H9 (cell line): ENCODE measurements around the gene MAGEA9. TPM values are rescaled to one million over a fixed set of nuclear protein-coding genes. Genes with fewer than 3 reads are reported as not detected.

Experiments
- DNase-seq: peaks from one replicate; pipeline ENCODE4 v3.0.0-alpha.2; 2017
- H2AFZ ChIP-seq: one replicate; pipeline ENCODE4 v1.6.1; 2013; ENCODE audit warnings: mild to moderate bottlenecking, low read length, control low read depth, moderate library complexity
- H2AK5ac ChIP-seq: 2 replicates; pipeline ENCODE4 v1.6.1; 2013; ENCODE audit warnings: low read length, control low read depth, mixed read lengths; ENCODE audit not compliant: insufficient read length
- H2BK120ac ChIP-seq: one replicate; pipeline ENCODE4 v1.6.1; 2013; ENCODE audit warnings: low read depth, mild to moderate bottlenecking, low read length, control low read depth, inconsistent platforms; ENCODE audit not compliant: poor library complexity, severe bottlenecking
- H2BK12ac ChIP-seq: 2 replicates; pipeline ENCODE4 v1.6.1; 2013; ENCODE audit warnings: low read length, control low read depth, mixed read lengths, low read depth; ENCODE audit not compliant: insufficient read length
- H2BK15ac ChIP-seq: 2 replicates; pipeline ENCODE4 v1.6.1; 2013; ENCODE audit warnings: low read depth, low read length, control low read depth
- H2BK20ac ChIP-seq: one replicate; pipeline ENCODE4 v1.6.1; 2013; ENCODE audit warnings: low read depth, mild to moderate bottlenecking, low read length, control low read depth, inconsistent platforms; ENCODE audit not compliant: poor library complexity, severe bottlenecking
- H2BK5ac ChIP-seq: 2 replicates; pipeline ENCODE4 v1.6.1; 2013; ENCODE audit warnings: low read length, control low read depth, mixed read lengths; ENCODE audit not compliant: insufficient read length
- H3K14ac ChIP-seq: 2 replicates; pipeline ENCODE4 v1.6.1; 2013; ENCODE audit warnings: low read length, control low read depth; ENCODE audit not compliant: insufficient read depth
- H3K18ac ChIP-seq: 2 replicates; pipeline ENCODE4 v1.6.1; 2013; ENCODE audit warnings: low read depth, mild to moderate bottlenecking, mixed read lengths, low read length, control low read depth; ENCODE audit not compliant: insufficient read length
- H3K23ac ChIP-seq: 2 replicates; pipeline ENCODE4 v1.6.1; 2013; ENCODE audit warnings: low read length, control low read depth, mixed read lengths, low read depth; ENCODE audit not compliant: insufficient read length
- H3K23me2 ChIP-seq: 2 replicates; pipeline ENCODE4 v1.6.1; 2013; ENCODE audit warnings: low read depth, mild to moderate bottlenecking, mixed read lengths, low read length, control low read depth; ENCODE audit not compliant: insufficient read length, poor library complexity, severe bottlenecking
- H3K27ac ChIP-seq: 2 replicates; pipeline ENCODE4 v1.5.1; 2013; ENCODE audit warnings: low read length, control low read depth, mixed read lengths, low read depth; ENCODE audit not compliant: insufficient read length
- H3K27me3 ChIP-seq: 2 replicates; pipeline ENCODE4 v1.6.1; 2013; ENCODE audit warnings: low read length, control low read depth, inconsistent platforms; ENCODE audit not compliant: insufficient read depth
- H3K4ac ChIP-seq: 2 replicates; pipeline ENCODE4 v1.6.1; 2013; ENCODE audit warnings: low read depth, mild to moderate bottlenecking, control low read depth, inconsistent platforms, low read length, moderate library complexity
- H3K4me1 ChIP-seq: 2 replicates; pipeline ENCODE4 v1.6.1; 2013; ENCODE audit warnings: low read length, control low read depth, inconsistent platforms; ENCODE audit not compliant: insufficient read depth
- H3K4me2 ChIP-seq: 2 replicates; pipeline ENCODE4 v1.6.1; 2013; ENCODE audit warnings: low read length, control low read depth, mixed read lengths; ENCODE audit not compliant: insufficient read length, insufficient read depth
- H3K56ac ChIP-seq: 2 replicates; pipeline ENCODE4 v1.6.1; 2013; ENCODE audit warnings: low read depth, mild to moderate bottlenecking, mixed read lengths, low read length, control low read depth; ENCODE audit not compliant: insufficient read length
- H3K79me1 ChIP-seq: 2 replicates; pipeline ENCODE4 v1.6.1; 2013; ENCODE audit warnings: low read depth, mild to moderate bottlenecking, moderate library complexity, low read length, control low read depth, inconsistent platforms; ENCODE audit not compliant: insufficient read depth, poor library complexity, severe bottlenecking
- H3K79me2 ChIP-seq: 2 replicates; pipeline ENCODE4 v1.6.1; 2013; ENCODE audit warnings: low read length, control low read depth, inconsistent platforms; ENCODE audit not compliant: insufficient read depth
- H3K9ac ChIP-seq: 2 replicates; pipeline ENCODE4 v1.6.1; 2013; ENCODE audit warnings: low read length, control low read depth, mixed read lengths; ENCODE audit not compliant: insufficient read length; ENCODE audit errors: extremely low read depth
- H3K9me3 ChIP-seq: one replicate; pipeline ENCODE4 v1.6.1; 2013; ENCODE audit warnings: low read depth, low read length, inconsistent platforms; ENCODE audit not compliant: control insufficient read depth
- H3T11ph ChIP-seq: one replicate; pipeline ENCODE4 v1.6.1; 2013; ENCODE audit warnings: mild to moderate bottlenecking, low read length, control low read depth, inconsistent platforms
- H4K20me1 ChIP-seq: one replicate; pipeline ENCODE4 v1.6.1; 2013; ENCODE audit not compliant: control insufficient read depth, insufficient read length, insufficient read depth
- H4K5ac ChIP-seq: 2 replicates; pipeline ENCODE4 v1.6.1; 2013; ENCODE audit warnings: low read depth, mild to moderate bottlenecking, mixed read lengths, low read length, control low read depth; ENCODE audit not compliant: insufficient read length
- H4K8ac ChIP-seq: replicated peaks from 2 replicates; pipeline ENCODE4 v1.6.1; 2013; ENCODE audit warnings: low read length, control low read depth, mixed read lengths, low read depth; ENCODE audit not compliant: insufficient read length
- H4K91ac ChIP-seq: 2 replicates; pipeline ENCODE4 v1.6.1; 2013; ENCODE audit warnings: low read depth, mild to moderate bottlenecking, moderate library complexity, mixed read lengths, low read length, control low read depth; ENCODE audit not compliant: insufficient read length
- H3K27ac Mint-ChIP-seq, 3 experiments: 2 replicates in 2 of 3; 3 replicates in 1 of 3; pipeline ENCODE4 v1.8.0; 2020 to 2021; ENCODE audit warnings: mixed read lengths in 3 of 3, mild to moderate bottlenecking in 1 of 3, moderate library complexity in 1 of 3
- H3K27me3 Mint-ChIP-seq: 2 replicates; pipeline ENCODE4 v1.8.0; 2021; ENCODE audit warnings: low read depth, mild to moderate bottlenecking, moderate library complexity, mixed read lengths
- H3K36me3 Mint-ChIP-seq, 3 experiments: 2 replicates in 2 of 3; 3 replicates in 1 of 3; pipeline ENCODE4 v1.8.0; 2020 to 2021; ENCODE audit warnings: low read depth in 3 of 3, mixed read lengths in 3 of 3; ENCODE audit not compliant: insufficient read depth in 1 of 3
- H3K4me1 Mint-ChIP-seq, 2 experiments: 2 replicates each; pipeline ENCODE4 v1.8.0; 2020; ENCODE audit warnings: mixed read lengths in 2 of 2
- H3K4me3 Mint-ChIP-seq, 2 experiments: 2 replicates in 1 of 2; 3 replicates in 1 of 2; pipeline ENCODE4 v1.8.0; 2020 to 2021; ENCODE audit warnings: mild to moderate bottlenecking in 2 of 2, mixed read lengths in 2 of 2, moderate library complexity in 1 of 2
- H3K9me3 Mint-ChIP-seq, 2 experiments: 2 replicates in 1 of 2; 3 replicates in 1 of 2; pipeline ENCODE4 v1.8.0; 2020; ENCODE audit warnings: mild to moderate bottlenecking in 2 of 2, mixed read lengths in 2 of 2, moderate library complexity in 1 of 2
- CTCF ChIP-seq: fragments of 200-600 bp; sonication (generic); conservative IDR thresholded peaks from 3 replicates; pipeline ENCODE4 v1.8.0; 2021; ENCODE audit warnings: antibody characterized with exemption, mild to moderate bottlenecking
- WGBS: extraction: QIAGEN DNeasy Blood & Tissue Kit; methylation state at CpG from one replicate; pipeline ENCODE4 v1.1.7; 2013; ENCODE audit warnings: missing lambda C conversion rate, low lambda C conversion rate, mixed read lengths; ENCODE audit not compliant: insufficient read length; ENCODE audit errors: extremely low coverage; 5-methylcytosine and 5-hydroxymethylcytosine counted together
- total RNA-seq: library from RNA; stranded (reverse); gene quantifications from 2 replicates; pipeline ENCODE4 v1.2.1, GENCODE V29; 2021

Gene MAGEA9
- total RNA-seq, 1 experiment from 2014 or later = 0.28 TPM

- Histone ChIP-seq H3K27ac (no peak overlapping the region), H2BK5ac (no peak overlapping the region), H4K5ac (no peak overlapping the region), H3K79me2 (no peaks in the 10 kb centered on the region), H2BK12ac (no peak overlapping the region), H3K4me1 (peaks cover 2% of the 10 kb centered on the region; the same call in 1 of the 2 replicates), H3K56ac (no peak overlapping the region), H3T11ph (no peak overlapping the region), H3K4me2 (no peak overlapping the region), H4K8ac (no peak overlapping the region), H3K79me1 (no peaks in the 10 kb centered on the region), H4K91ac (no peak overlapping the region), H3K9ac (no peak overlapping the region), H3K14ac (no peak overlapping the region; the same call in 1 of the 2 replicates), H2BK15ac (no peak overlapping the region), H3K4ac (no peak overlapping the region), H3K9me3 (peaks cover 60% of the 10 kb centered on the region), H3K23ac (no peak overlapping the region), H3K27me3 (no peaks in the 10 kb centered on the region), H4K20me1 (no peaks in the 10 kb centered on the region), H2AFZ (no peak overlapping the region), H2AK5ac (no peak overlapping the region), H2BK20ac (no peak overlapping the region), H3K23me2 (no peaks in the 10 kb centered on the region), H2BK120ac (no peak overlapping the region), H3K18ac (no peak overlapping the region)
- no peak for DNase-seq
- TF ChIP-seq CTCF = no peak
- H3K4me1 Mint-ChIP-seq = peaks cover 11 to 14% of the 10 kb centered on the region in 2 experiments
- H3K36me3 Mint-ChIP-seq = peaks cover 0 to 3% (median 3%) of the 10 kb centered on the region in 3 experiments; a peak in 3 of 7 replicates
- WGBS = no CpG with 5 or more reads among the region's 10 CpGs
- peaks cover 74 to 80% of the 10 kb centered on the region in 2 experiments for H3K9me3 Mint-ChIP-seq
- peaks cover 4% of the 10 kb centered on the region; the same call in 1 of the 2 replicates for H3K27me3 Mint-ChIP-seq
- H3K4me3 Mint-ChIP-seq = no peak overlapping the region
- H3K27ac Mint-ChIP-seq = no peak overlapping the region
Observed at GRCh38 chrX:149803458-149804062, 21.8 kb downstream of the MAGEA9 start.
